Measurements from ENCODE around the gene HS3ST5.
A peak's percentile ranks its signal among the peaks of the same experiment; 100 is the strongest.

Gene HS3ST5

DNA sequence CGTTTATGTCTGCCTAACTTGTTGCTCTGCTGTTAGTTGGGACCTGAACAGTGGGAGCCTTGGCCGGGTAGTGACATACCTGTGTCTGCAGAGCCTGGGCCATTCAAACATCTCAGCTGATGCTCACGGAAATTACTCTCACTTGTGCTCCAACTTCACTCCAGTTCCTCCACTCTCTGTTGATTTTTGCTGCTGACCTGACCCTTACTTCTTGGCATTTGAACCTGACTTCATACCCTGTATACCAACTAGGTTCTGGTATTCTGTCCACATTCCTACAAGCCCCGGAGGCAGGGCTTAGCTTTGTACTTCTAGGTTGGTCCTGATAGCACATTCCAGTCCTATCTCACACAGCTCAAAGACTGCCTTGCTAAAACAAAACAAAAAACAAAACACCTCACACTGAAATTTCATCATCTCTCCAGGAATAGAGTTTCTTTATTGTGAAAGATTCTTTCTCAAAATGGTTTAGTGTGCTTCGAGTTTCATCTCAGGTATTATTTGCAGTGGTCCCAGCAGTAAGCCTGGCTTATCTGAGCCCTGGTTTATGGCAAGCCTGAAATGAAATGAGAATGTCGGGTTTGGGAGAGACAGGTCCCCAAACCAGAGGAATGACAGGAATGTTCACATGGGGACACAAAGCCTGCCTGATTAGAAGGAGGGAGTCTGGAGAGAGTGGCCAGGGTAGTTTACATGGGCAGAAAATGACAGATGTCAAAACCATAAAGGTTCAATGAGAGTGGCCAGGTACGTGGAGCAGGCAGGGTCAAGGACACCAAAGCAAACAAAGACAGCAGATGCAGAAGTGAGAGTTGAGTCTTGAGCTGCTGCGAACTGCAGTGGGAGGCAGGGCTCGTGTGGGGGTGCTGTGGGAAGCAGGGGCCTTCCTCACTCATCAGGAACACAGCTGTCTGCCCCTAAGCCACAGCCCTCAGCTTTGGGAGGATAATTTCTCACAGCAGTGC is 197.7 kb downstream of the HS3ST5 start:
- no peak for DNase-seq

DNA sequence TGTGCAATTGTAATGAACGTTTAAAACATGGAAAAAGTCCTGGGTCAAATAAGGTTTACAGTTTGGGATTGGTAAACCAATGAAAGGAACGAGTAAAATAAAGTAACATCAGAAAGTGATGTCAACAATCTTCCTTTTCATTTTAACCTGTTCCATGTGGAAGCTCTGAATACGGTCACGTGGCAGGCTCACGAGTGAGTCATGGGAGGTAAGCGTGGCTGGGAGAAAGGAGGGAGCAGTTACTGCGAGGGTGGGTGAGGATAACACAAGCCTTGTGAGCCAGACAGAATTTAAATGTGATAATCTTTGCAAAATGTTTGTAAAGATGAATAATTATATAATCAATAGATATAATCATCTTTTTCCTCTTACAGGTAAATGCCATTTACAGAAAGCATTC is 200.6 kb downstream of the HS3ST5 start:
- no peak for DNase-seq

DNA sequence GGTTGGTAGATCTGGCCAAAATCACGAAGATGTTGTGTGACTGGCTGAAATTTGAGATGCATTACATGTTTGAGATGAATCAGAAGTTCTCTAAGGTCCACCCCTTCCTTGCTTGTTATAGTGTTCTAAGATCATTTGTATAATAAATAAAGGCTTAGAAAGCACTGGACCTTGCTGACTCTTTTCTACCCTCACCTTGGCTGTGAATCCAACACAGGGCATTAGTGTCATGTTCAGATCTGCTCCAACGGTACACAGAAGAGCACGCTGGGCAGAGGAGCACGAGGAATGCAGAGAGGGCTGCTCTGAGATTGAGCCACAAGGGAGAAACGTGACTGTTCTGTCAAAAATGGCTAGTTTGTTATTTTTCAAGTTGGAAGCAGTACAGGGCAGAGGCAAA is 202.4 kb downstream of the HS3ST5 start:
- no peak for DNase-seq

DNA sequence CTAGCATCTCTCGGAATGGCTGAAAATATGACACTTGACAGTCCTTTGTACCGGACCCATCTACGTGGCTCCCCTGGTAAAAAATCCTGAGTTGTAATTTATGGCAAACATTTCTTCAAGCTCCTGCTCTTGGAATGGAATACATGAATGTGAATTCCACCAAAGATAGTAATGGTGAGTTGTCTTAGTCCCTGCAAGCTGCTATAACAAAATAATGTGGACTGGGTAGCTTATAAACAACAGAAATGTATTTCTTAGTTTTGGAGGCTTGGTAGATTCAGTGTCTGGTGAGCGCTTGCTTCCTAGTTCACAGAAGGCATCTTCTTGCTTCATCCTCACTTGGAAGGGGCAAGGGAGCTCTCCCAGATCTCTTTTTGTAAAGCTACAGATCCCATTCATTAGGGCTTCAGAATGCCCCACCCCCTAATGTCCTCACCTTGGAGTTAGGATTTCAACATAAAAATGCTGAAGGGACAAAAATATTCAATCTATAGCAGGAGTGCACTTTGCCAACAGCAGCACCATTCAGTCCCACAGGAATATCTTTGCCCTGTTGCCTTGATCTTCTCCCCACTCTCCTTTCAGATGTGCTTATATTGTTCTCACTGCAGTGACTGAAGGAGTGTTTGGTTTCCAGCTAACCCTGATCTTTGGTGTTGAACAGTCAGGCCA is 204.1 kb downstream of the HS3ST5 start:
- no peak for DNase-seq

DNA sequence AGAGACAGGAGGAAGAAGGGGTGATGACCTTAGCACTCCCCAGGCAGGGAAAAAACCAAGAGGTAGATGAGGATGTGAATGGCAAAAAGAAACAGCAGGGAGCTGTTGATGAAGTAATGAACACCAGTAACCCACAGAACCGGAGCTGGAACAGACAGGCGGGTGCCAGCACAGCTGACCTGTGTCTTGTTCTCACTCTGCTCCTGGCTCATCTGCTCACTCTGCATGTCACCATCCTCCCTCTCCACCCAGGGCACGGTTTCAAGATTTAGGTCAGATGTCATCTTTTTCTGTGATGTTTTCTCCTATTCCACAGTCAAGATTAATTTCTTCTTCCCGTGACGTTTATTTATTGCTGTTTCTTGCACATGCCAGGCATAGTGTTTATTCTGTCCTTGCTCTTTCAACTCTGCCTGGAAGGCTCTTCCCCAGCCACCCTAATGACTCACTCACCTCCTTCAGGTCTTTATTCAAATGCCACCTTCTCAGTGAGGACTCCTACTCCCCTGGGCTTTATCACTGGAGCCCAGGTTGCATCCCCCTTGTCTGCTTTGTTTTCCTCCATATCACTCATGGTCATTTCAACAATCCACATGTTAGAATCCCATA is 207.4 kb downstream of the HS3ST5 start:
- no peak for DNase-seq

DNA sequence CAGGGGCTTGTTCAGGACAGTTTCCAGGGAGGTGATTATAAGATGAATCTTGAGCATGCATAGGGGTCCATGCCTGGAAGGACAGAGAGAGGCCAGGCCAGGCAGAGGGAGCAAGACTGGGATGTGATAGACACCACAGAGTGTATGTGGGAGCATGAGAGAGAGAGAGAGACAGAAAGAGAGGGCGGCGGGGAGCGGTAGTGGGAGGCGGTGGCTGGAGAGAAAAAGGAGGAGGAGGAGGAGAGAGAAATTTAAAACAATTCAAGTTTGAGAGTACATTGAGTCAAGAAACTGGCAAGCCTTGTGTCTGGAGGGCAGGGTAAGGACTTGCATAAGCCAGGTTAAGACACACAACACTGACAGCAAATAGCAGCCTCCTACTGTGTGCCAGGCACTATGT is 209.0 kb downstream of the HS3ST5 start:
- no peak for DNase-seq

DNA sequence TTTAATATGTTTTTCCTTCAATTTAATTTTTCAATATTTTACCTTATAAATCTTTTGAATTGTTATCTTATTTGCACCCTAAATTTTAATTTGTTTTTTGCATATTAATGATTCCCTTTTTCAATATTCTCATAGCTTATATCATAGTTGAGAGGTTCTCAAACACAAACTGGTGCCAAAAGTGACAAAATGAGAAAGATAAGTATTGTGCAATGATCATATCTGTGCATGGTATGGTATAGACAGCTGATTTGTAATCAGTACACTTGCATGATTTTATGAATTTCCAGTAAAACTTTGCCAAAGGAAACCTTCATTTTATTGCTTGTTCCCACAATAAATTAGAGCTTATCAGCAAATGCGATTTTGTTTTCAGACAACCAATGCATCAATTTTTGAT is 210.9 kb downstream of the HS3ST5 start:
- DNase-seq: no peak

DNA sequence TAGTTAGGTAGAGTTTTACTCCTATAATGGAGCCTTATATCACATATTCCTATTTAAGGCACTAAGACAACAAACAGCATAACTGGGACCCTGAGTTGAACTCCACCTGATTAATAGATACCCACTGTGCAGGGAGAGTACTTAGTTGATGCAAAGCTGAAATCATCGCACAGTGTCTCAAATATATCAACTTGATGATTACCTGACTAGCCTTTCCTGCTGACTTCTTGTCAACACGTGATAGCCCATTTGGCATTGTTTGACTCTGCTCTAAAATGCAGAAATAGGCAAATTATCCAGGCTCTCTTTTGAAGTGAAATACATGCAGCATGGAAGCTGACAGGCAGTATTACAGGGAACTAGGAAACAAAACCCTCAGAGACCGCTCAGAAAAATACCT is 217.2 kb downstream of the HS3ST5 start:
- no peak for DNase-seq

DNA sequence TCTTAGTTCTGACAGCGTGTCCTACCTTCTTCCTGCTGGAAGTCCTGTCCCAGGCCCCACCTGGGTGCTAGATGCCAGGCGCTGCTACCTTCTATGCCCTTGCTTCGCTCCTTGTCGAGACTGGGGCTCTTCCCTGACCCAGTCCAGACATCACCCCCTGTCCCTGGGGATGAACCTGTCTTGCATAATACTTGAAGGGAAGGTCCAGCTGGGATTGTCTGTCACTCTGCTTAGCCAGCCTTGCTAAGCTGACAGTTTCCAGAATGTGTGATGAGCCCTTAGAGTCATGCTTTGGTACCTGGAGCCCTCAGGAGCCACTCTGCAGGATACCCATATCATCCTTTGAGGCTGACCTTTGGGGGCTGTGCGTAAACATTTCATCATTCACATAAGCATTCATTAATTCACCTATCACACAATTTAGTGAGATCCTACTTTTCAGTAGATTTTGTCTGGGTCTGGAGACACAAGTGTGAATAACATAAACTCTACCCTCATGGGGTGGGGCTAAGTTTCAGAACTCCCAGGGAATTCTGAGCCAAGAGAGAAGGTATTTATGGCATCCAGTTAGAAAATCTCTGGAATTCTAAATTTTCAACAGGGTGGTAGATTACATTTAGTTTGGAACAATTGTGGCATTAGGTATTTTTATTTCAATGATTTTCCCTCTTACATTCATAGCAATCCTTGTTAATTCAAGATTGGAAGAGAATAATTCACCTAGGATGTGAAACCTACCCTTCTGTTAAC is 220.7 kb downstream of the HS3ST5 start:
- DNase-seq: no peak

DNA sequence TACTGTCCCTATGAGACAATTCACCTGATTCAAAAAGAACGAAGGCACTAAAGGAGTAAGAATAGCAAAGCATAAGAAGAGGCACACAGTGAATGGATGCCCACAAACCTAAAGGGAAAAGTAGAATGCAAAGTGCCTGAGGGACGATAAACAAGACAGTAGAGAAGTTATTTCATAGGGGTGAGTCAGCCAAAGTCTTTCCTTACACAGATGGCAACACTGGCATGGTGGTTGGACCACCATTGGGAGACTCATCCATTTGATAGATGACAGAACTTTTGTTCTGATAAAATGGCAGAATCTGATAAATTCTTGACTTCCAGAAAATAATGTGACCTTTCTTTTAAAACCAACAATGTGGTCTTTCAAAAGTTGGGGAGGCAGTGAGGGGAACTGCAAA is 223.8 kb downstream of the HS3ST5 start:
- DNase-seq: no peak

DNA sequence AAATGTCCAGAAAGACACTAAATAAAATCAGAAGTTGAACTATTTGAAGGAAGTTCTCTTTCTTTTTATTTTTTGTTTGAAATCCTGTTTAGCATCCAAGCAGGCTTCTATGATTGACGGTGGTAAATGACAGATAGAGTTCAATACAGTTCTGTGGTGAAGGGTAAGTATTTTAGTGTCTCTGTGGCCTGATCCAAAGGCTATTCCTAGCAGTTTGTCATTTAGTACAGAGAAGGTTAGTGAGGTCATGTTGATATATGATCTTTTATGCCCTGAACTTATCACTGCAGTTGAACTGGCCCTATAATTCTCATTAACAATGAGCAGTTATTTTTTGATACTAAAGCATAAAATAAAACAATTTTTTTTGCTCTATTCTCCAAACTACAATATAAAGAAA is 227.2 kb downstream of the HS3ST5 start:
- DNase-seq: no peak

DNA sequence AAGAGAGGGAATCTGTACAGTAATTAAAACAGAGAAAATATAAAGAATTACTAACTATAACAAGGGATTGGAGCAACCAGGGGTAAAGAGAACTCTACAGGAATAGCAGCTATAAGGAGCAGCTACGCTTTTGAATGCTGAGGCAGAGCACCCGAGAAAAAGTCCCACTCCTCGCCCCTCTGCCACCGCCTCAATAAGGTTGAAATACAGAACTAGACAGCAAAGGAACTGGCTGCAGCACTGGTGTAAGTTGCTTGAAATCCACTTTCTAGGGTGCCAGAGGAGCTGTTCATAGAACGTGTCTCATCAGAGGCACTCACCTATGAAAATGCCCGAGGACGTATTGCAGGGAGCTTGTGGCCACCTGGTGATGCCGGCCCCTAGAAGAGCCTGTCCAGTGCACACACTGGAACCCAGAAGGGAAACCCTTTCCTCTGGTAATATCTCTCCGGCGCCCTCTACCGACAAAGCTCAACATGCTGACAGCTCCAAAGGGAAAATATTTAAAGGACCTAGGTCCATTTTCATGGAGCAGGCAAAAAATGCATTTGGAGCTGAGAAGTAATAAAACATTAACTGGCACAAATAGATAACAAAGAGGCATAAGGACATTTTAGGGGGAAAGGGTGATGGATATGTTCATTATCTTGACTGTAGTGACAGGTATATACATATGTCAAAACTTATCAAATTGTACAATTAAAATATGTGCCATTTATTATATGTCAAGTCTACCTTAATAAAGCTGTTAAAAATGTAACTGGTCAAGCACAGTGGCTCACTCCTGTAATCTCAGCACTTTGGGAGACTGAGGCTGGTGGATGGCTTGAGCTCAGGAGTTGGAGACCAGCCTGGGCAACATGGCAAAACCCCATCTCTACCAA is 234.5 kb downstream of the HS3ST5 start:
- DNase-seq: peak; percentile 10

DNA sequence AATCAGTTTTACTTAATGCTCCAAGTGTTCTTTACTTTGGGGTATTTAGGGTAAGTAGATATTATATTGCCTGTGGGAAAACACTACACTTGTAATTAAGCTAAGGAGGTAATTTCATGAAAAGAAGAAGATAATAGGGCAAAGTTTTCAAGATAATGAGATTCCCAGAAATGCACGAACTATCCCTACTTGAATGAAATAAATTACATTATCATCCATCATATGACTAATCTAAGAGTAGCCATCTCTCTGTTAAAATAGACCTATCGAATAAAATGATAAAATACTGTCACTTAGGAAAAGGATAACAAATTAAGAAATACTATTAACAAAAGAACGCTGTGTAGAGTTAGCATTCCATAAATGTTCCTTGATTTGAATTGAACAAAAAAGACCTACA is 236.8 kb downstream of the HS3ST5 start:
- no peak for DNase-seq

DNA sequence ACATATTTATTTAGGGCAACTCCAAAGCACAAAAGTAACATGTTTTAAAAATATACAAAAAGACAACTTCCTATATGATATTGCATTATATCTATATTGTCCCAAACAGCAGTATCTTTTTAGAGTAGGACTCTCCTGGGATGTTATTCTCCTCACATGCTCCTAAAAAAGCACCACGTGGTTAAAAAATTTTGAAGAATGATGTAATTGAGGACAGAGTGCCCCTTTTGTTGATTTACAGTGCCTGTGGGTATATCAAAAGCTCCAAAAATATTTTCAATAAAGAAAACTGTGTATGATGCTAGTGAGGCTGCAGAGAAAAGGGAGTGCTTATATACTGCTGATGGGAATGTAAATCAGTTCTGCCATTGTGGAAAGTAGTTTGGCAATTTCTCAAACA is 241.6 kb downstream of the HS3ST5 start:
- no peak for DNase-seq

DNA sequence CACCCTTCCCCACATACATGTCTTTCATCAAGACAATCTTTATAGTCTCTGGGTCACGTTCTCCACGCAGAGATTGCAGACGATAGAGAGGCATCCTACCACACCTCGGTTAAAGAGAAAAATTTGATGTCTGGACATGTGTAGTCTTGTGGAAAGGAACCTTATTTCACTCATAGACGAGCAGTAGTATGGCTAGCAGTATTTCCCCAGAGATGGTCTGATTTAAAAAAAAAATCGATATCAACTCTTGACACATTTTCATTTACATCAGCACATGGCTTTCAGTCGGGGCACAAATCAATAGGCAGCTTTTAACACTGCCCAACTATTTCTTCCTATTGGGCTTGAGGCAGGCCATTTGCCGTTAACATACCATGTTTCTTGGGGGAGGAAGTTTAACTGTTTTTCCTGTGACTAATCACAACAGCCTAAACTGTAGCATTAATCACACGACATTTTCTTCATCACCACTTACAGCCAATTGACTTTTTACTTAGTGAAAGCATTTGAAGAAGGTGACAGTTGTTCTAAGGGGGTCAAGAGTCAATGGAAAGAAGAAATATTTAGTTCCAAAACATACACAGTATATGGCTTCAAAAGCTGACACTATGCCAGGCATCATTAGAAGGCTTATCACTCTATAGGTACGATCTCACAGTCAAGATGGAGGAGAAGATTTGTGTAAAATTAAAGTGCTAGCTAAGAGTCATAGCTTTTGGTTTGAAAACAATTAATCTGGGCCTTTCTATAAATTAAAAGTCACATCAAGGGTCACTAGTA is 242.4 kb downstream of the HS3ST5 start:
- no peak for DNase-seq

DNA sequence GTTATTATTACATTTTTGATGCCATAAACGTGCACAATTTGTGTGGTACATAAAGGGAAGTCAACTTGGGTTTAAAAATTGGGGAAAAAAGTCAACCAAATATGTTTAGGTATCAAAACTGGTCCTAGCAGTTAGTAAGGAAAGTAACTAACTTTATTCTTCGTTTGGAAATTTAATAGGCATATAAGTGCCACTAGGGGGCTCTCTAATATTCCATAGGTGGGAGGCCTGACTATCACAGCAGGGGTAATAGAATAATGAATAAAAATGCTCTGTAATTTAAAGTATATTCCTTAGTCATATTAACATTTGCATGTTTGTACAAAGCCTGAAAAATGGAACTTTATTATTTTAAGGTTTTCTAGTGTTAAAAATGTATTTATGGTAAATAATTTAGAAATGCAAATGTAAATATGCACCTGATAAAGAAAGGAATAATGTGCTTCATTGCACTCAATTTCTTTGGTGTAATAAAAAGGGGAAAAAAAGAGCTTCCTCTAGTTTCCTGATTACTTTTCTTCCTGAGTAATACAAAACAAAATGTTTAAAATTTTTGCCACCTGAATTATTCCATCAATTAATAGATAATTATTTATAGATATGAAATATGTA is 246.2 kb downstream of the HS3ST5 start:
- DNase-seq: no peak

DNA sequence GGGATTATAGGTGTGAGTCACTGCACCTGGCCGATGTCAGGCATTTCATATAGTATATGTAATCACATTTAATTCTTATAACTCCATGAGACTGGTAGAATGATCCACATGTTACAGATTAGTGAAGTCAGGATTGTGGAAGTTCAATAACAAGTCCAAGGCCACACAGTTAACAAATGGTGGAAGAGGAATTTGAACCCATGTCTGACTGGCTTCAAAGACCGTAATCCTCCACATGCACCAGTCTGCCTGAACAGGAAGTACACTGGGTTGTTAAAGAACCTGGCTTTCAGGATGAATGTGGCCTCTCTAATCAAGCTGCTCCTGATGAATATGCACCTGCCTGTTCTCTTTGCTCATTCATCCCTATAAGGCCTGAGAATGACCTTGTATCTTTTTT is 249.9 kb downstream of the HS3ST5 start:
- DNase-seq: no peak

DNA sequence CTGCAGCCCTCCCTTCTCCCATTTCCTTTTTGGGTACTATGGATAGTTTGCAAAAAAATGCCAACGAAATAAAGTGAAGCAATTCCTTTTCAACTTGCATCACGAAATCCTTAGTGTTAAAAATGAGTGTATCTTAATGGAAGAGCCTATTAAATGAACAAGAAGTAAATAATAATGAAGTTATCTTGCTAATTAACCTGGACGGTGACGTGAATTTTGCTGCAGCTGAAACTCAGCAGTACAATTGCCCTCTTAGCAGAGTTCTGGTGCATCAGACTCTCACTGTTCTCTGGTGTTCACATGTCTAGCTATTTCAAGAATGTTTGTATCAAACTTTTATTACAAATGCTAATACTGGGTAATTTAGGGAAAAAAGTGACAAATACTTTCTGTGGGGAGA is 252.2 kb downstream of the HS3ST5 start:
- no peak for DNase-seq

DNA sequence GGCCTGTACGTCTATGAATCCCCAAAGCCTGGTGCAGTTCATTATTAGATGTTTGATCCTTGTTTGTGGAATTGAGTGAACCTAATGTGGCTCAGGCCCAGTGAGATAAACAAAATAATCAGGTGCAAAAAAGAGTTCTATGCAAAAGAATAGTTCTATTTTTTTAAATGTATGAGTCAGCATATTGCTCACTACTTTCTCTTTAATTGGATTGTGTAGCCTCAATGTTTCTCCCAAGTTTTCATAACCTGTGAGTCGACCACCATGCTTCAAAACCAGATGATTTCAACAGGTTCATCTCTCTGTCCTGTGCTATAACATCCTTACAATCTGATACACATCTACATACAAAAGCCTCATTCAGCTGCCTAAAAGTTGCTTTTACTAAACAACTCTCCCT is 255.3 kb downstream of the HS3ST5 start:
- DNase-seq: no peak

DNA sequence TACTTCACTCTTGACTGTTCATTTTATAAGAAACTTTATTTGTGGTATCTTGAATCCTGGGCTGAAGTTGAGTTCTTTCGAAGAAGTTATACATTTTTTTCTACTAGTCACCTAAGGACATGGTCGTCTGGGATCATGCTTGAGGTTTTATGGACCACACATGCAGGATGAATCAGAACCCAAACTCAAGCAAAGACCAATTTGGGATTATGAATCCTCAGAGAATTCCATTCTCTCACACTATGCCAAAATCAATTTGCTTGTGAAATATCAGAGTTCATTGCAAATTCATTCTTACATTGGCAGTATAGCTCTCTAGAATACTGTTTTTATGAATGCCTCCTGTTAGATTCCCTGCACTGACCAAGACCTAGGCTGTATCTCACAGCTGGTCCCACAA is 257.6 kb downstream of the HS3ST5 start:
- no peak for DNase-seq

DNA sequence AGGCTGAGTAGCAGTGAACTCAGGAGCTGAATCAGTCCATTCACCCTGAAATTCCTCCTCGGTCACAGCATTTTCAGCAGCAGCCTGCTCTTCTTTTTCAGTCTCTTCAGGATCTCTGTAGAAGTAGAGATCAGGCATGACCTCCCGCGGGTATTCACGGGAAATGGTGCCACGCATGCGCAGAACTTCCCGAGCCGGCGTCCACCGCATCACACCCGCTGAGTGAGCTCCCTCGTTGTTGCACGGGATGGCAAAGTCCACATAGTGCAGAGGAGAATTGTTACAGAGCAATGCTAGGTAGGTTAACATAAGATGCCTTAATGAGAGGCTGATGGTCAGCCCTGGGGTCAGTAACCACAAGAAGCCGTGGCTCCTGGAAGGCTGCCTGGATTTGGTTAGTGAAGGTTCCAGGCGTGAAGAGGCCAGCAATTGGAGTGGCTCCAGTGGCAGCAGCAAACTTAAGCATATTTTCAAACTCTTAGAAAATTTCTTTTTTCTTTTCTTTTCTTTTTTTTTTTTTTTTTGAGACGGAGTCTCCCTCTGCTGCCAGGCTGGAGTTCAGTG is 258.4 kb downstream of the HS3ST5 start:
- DNase-seq: no peak

All from stimulated activated CD4-positive, alpha-beta T cell treated with anti-CD3 and anti-CD28 coated beads, Interleukin-12 subunit alpha, Interleukin-12 subunit beta, amount 100 ng/mL, for 4 hours (primary cell).